H1 (cell line): ENCODE measurements around the gene RAB36. TPM values are rescaled to one million over a fixed set of nuclear protein-coding genes. Genes with fewer than 3 reads are reported as not detected.

Experiments used
- CTCF ChIA-PET: fragments of 300-600 bp; sonication (Branson Sonifier 250); formaldehyde crosslinking; loops from one replicate; lab custom pipeline; 2021; ENCODE audit not compliant: partially characterized antibody; lab: Charles Lee
- POLR2A ChIA-PET: fragments of 300-600 bp; sonication (Branson Sonifier 250); formaldehyde crosslinking; loops from one replicate; lab custom pipeline; 2021; ENCODE audit warnings: inconsistent platforms; ENCODE audit not compliant: partially characterized antibody; lab: Charles Lee
- DNase-seq, 2 experiments: peaks; one replicate each; pipeline versions ENCODE4 v3.0.0 to v3.0.0-alpha.2; 2010 to 2022; ENCODE audit warnings: low spot score in 2 of 2, low read depth in 1 of 2, mixed read lengths in 1 of 2
- FAIRE-seq: peaks from 2 replicates; lab custom pipeline; 2011; peaks lifted over from hg19 to GRCh38; lab: Jason Lieb, UNC
- H2AFZ ChIP-seq: 2 replicates; pipeline ENCODE4 v1.8.1; 2012; ENCODE audit warnings: low read length, inconsistent platforms
- H2AK5ac ChIP-seq: 2 replicates; pipeline ENCODE4 v1.6.1; 2013; ENCODE audit warnings: low read depth, low read length
- H2BK120ac ChIP-seq: replicated peaks from 2 replicates; pipeline ENCODE3; 2013; ENCODE audit warnings: low read depth, low read length, inconsistent platforms
- H2BK12ac ChIP-seq: 2 replicates; pipeline ENCODE4 v1.6.1; 2013; ENCODE audit warnings: low read depth, low read length
- H2BK15ac ChIP-seq: 2 replicates; pipeline ENCODE4 v1.6.1; 2013; ENCODE audit warnings: low read length
- H2BK20ac ChIP-seq: 2 replicates; pipeline ENCODE4 v1.6.1; 2013; ENCODE audit warnings: low read length
- H2BK5ac ChIP-seq: 2 replicates; pipeline ENCODE4 v1.6.1; 2013; ENCODE audit warnings: low read depth, low read length
- H3K14ac ChIP-seq: 2 replicates; pipeline ENCODE4 v1.6.1; 2013; ENCODE audit warnings: inconsistent platforms; ENCODE audit not compliant: insufficient read length
- H3K18ac ChIP-seq: 2 replicates; pipeline ENCODE4 v1.6.1; 2013; ENCODE audit warnings: low read length; ENCODE audit errors: extremely low read depth
- H3K23ac ChIP-seq: 2 replicates; pipeline ENCODE4 v1.6.1; 2013; ENCODE audit warnings: inconsistent platforms; ENCODE audit not compliant: insufficient read length
- H3K23me2 ChIP-seq: 2 replicates; pipeline ENCODE4 v1.6.1; 2013; ENCODE audit warnings: low read depth, low read length
- H3K27ac ChIP-seq: 2 replicates; pipeline ENCODE4 v1.6.1; 2011; ENCODE audit warnings: low read depth, low read length, inconsistent platforms
- H3K27me3 ChIP-seq, 4 experiments: replicated peaks in 1 of 4; 1 replicate in 1 of 4; 2 replicates in 3 of 4; pipeline versions ENCODE4 v1.6.1 to v1.8.1; 2011 to 2013; ENCODE audit warnings: low read length in 3 of 4, mild to moderate bottlenecking in 3 of 4, inconsistent platforms in 2 of 4, mixed read lengths in 2 of 4, moderate library complexity in 1 of 4; ENCODE audit not compliant: control insufficient read depth in 3 of 4, insufficient read depth in 3 of 4; ENCODE audit errors: extremely low read depth in 1 of 4
- H3K36me3 ChIP-seq, 4 experiments: 2 replicates each; pipeline versions ENCODE4 v1.6.1 to v1.8.1; 2011 to 2013; ENCODE audit warnings: mild to moderate bottlenecking in 4 of 4, low read length in 3 of 4, moderate library complexity in 2 of 4, control low read depth in 1 of 4, inconsistent platforms in 1 of 4; ENCODE audit not compliant: insufficient read depth in 4 of 4, control insufficient read depth in 2 of 4
- H3K4ac ChIP-seq: replicated peaks from 2 replicates; pipeline ENCODE3; 2013; ENCODE audit warnings: low read length, low read depth, mixed read lengths, inconsistent platforms; ENCODE audit not compliant: insufficient read length
- H3K4me1 ChIP-seq, 4 experiments: replicated peaks in 1 of 4; 1 replicate in 1 of 4; 2 replicates in 3 of 4; pipeline versions ENCODE4 v1.6.1 to v1.8.1; 2011 to 2013; ENCODE audit warnings: low read length in 3 of 4, inconsistent platforms in 2 of 4, mixed read lengths in 1 of 4; ENCODE audit not compliant: insufficient read depth in 4 of 4, control insufficient read depth in 3 of 4
- H3K4me2 ChIP-seq, 2 experiments: 2 replicates each; pipeline versions ENCODE4 v1.6.1 to v1.8.1; 2011 to 2013; ENCODE audit warnings: low read depth in 2 of 2, low read length in 2 of 2, control low read depth in 1 of 2, inconsistent platforms in 1 of 2, mild to moderate bottlenecking in 1 of 2; ENCODE audit not compliant: insufficient read depth in 1 of 2
- H3K4me3 ChIP-seq, 4 experiments: fragments of 200-600, 300-600 bp in 1 of 4; sonication (generic), shearing (Covaris generic), sonication (Bioruptor Twin) in 1 of 4; 2 replicates each; pipeline versions ENCODE4 v1.5.1 to v1.8.1; 2011 to 2016; ENCODE audit warnings: low read length in 4 of 4, low read depth in 3 of 4, control low read depth in 2 of 4, inconsistent platforms in 2 of 4, mild to moderate bottlenecking in 2 of 4, mixed read lengths in 1 of 4, moderate library complexity in 1 of 4; ENCODE audit not compliant: insufficient read depth in 2 of 4; ENCODE audit errors: extremely low read depth in 1 of 4
- H3K56ac ChIP-seq: replicated peaks from 2 replicates; pipeline ENCODE3; 2013; ENCODE audit warnings: low read depth, mild to moderate bottlenecking, mixed read lengths, low read length, inconsistent platforms; ENCODE audit not compliant: insufficient read length
- H3K79me1 ChIP-seq: 2 replicates; pipeline ENCODE4 v1.6.1; 2013; ENCODE audit warnings: low read depth, low read length, control low read depth
- H3K79me2 ChIP-seq, 2 experiments: 2 replicates each; pipeline versions ENCODE4 v1.6.1 to v1.8.1; 2012 to 2013; ENCODE audit warnings: low read length in 2 of 2, mild to moderate bottlenecking in 2 of 2, inconsistent platforms in 1 of 2; ENCODE audit not compliant: insufficient read depth in 2 of 2, control insufficient read depth in 1 of 2
- H3K9ac ChIP-seq, 4 experiments: replicated peaks in 1 of 4; 1 replicate in 1 of 4; 2 replicates in 3 of 4; pipeline versions ENCODE4 v1.6.1 to v1.8.1; 2011 to 2013; ENCODE audit warnings: low read depth in 3 of 4, low read length in 3 of 4, control low read depth in 2 of 4, mild to moderate bottlenecking in 2 of 4, moderate library complexity in 2 of 4, inconsistent platforms in 1 of 4; ENCODE audit errors: extremely low read depth in 1 of 4
- H3K9me3 ChIP-seq, 2 experiments: 2 replicates each; pipeline versions ENCODE4 v1.6.1 to v1.8.1; 2012 to 2013; ENCODE audit warnings: mild to moderate bottlenecking in 2 of 2, moderate library complexity in 2 of 2, control low read depth in 1 of 2, inconsistent platforms in 1 of 2, low read depth in 1 of 2, low read length in 1 of 2, mixed read lengths in 1 of 2; ENCODE audit not compliant: insufficient read depth in 2 of 2
- H4K20me1 ChIP-seq, 2 experiments: replicated peaks in 1 of 2; 2 replicates each; pipeline versions ENCODE3 to v1.8.1; 2011 to 2013; ENCODE audit warnings: inconsistent platforms in 2 of 2, low read length in 2 of 2, mild to moderate bottlenecking in 1 of 2; ENCODE audit not compliant: insufficient read depth in 2 of 2, control insufficient read depth in 1 of 2
- H4K5ac ChIP-seq: 2 replicates; pipeline ENCODE4 v1.6.1; 2013; ENCODE audit warnings: low read length, low read depth, mixed read lengths, inconsistent platforms; ENCODE audit not compliant: insufficient read length
- H4K8ac ChIP-seq: 2 replicates; pipeline ENCODE4 v1.8.0; 2013; ENCODE audit warnings: mild to moderate bottlenecking, moderate library complexity, low read length, inconsistent platforms; ENCODE audit not compliant: insufficient read depth; ENCODE audit errors: extremely low read depth
- H4K91ac ChIP-seq: replicated peaks from 2 replicates; pipeline ENCODE3; 2013; ENCODE audit warnings: low read length, mixed read lengths, inconsistent platforms; ENCODE audit not compliant: insufficient read length
- BCL11A ChIP-seq, 2 experiments: IDR thresholded peaks; one replicate each; pipeline ENCODE4 v1.6.1; 2011; ENCODE audit warnings: low read depth in 2 of 2, low read length in 2 of 2, mild to moderate bottlenecking in 2 of 2
- CHD1 ChIP-seq: IDR thresholded peaks from 2 replicates; pipeline ENCODE4 v1.6.1; 2012; ENCODE audit warnings: low read depth, low read length, improper control_type of control experiment
- CHD2 ChIP-seq: IDR thresholded peaks from 2 replicates; pipeline ENCODE4 v1.6.1; 2012; ENCODE audit warnings: low read length, improper control_type of control experiment
- CTBP2 ChIP-seq: IDR thresholded peaks from 2 replicates; pipeline ENCODE4 v1.7.0; 2011; ENCODE audit warnings: borderline replicate concordance, mild to moderate bottlenecking, moderate library complexity, mixed read lengths, low read length; ENCODE audit not compliant: insufficient read depth, insufficient read length
- EGR1 ChIP-seq: IDR thresholded peaks from 2 replicates; pipeline ENCODE4 v1.6.1; 2011; ENCODE audit warnings: low read depth, low read length, borderline replicate concordance
- KDM4A ChIP-seq: IDR thresholded peaks from one replicate; pipeline ENCODE4 v1.7.1; 2012; ENCODE audit warnings: low read depth, mild to moderate bottlenecking, moderate library complexity, low read length, inconsistent platforms; ENCODE audit not compliant: severe bottlenecking
- KDM5A ChIP-seq: fragments of 200-600 bp; IDR thresholded peaks from 2 replicates; pipeline ENCODE4 v1.7.1; 2012; ENCODE audit warnings: mild to moderate bottlenecking, low read length, inconsistent platforms, mixed read lengths
- MAFK ChIP-seq: IDR thresholded peaks from 2 replicates; pipeline ENCODE4 v1.6.1; 2012; ENCODE audit warnings: low read depth, mild to moderate bottlenecking, improper control_type of control experiment, low read length
- NRF1 ChIP-seq: IDR thresholded peaks from 2 replicates; pipeline ENCODE4 v1.6.1; 2011; ENCODE audit warnings: mild to moderate bottlenecking, low read depth, low read length, improper control_type of control experiment
- RAD21 ChIP-seq, 2 experiments: IDR thresholded peaks in 1 of 2; conservative IDR thresholded peaks in 1 of 2; 2 replicates each; pipeline ENCODE4 v1.6.1; 2011; ENCODE audit warnings: low read depth in 2 of 2, low read length in 2 of 2, improper control_type of control experiment in 1 of 2, inconsistent platforms in 1 of 2, mild to moderate bottlenecking in 1 of 2, moderate library complexity in 1 of 2
- RFX5 ChIP-seq: IDR thresholded peaks from 2 replicates; pipeline ENCODE4 v1.6.1; 2011; ENCODE audit warnings: low read depth, low read length, improper control_type of control experiment, borderline replicate concordance
- SP2 ChIP-seq: IDR thresholded peaks from 2 replicates; pipeline ENCODE4 v1.6.1; 2012; ENCODE audit warnings: mild to moderate bottlenecking, low read length, inconsistent platforms
- SRF ChIP-seq: IDR thresholded peaks from 2 replicates; pipeline ENCODE4 v1.6.1; 2011; ENCODE audit warnings: mild to moderate bottlenecking, low read depth, low read length, moderate library complexity
- TAF1 ChIP-seq: IDR thresholded peaks from 2 replicates; pipeline ENCODE4 v1.6.1; 2011; ENCODE audit warnings: mild to moderate bottlenecking, low read depth, low read length
- YY1 ChIP-seq: IDR thresholded peaks from 2 replicates; pipeline ENCODE4 v1.6.1; 2011; ENCODE audit warnings: low read depth, mild to moderate bottlenecking, low read length
- WGBS, 2 experiments: shearing (Covaris generic) in 1 of 2; methylation state at CpG; one replicate each; pipeline versions ENCODE4 v1.1.6 to v1.1.7; 2013 to 2015; ENCODE audit warnings: low lambda C conversion rate in 2 of 2, mixed read lengths in 2 of 2, inconsistent platforms in 1 of 2, low coverage in 1 of 2, missing lambda C conversion rate in 1 of 2; ENCODE audit not compliant: insufficient replicate concordance in 2 of 2, insufficient coverage in 1 of 2, insufficient read length in 1 of 2; ENCODE audit errors: extremely low coverage in 1 of 2, missing lambda C conversion rate in 1 of 2; 5-methylcytosine and 5-hydroxymethylcytosine counted together
- polyA plus RNA-seq, 7 experiments: library from polyadenylated mRNA; depleted of rRNA in 3 of 7; stranded (reverse) in 5 of 7; unstranded in 2 of 7; fragments of >200 nt in 5 of 7; fragments of 200-250 nt in 2 of 7; gene quantifications; 1 replicate in 5 of 7; 2 replicates in 1 of 7; 4 replicates in 1 of 7; pipeline versions ENCODE4 v1.2.1 to v1.2.3, GENCODE V29; 2011 to 2013; ENCODE audit warnings: missing spikeins in 2 of 7, mixed read lengths in 2 of 7
- total RNA-seq: library from RNA; stranded (reverse); fragmentation: NEBNext Ultra II Directional; extraction: Animal tissue kit (Norgen Biotek cat#: 25700); gene quantifications from 2 replicates; pipeline ENCODE4 v1.2.1, GENCODE V29; 2021

Gene RAB36
- total and polyA plus RNA-seq, 2 of the 8 experiments (the other 6 are each of a cell fraction or from before 2014, with no cell fraction given) = 1.0 to 1.5 TPM

DNA sequence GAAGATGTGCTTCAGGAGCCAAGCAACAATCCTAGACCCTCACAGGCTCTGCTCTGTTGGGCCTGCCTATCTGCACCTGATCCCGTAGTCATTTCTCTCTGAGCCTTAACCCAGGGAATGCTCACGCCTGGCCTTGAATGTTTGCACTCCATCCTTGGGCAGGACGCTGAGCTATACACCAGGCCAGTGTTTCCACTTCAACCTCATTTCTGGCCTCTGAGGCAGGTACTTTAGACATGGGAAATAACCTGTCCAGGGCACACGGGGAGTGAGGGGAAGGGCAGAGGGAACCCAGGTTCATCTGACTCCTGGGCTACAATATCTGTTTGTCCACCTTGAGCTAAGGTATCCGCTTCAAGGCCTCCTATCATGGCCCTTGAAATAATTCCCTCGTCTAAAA is 13.3 kb upstream of the RAB36 start:
- Histone ChIP-seq H2AK5ac (no peak overlapping the region), H2BK12ac (no peak overlapping the region), H2BK120ac (no peak overlapping the region), H3K4ac (no peak overlapping the region), H3K27ac (no peak overlapping the region), H3K27me3 (peaks cover 0 to 5% (median 1%) of the 10 kb centered on the region in 4 experiments; a peak in 2 of 7 replicates), H4K8ac (no peak overlapping the region), H2BK15ac (no peak overlapping the region), H3K23me2 (no peaks in the 10 kb centered on the region), H3K23ac (no peak overlapping the region), H3K9me3 (no peaks in the 10 kb centered on the region), H3K18ac (no peak overlapping the region), H2BK20ac (no peak overlapping the region), H3K14ac (no peak overlapping the region), H2BK5ac (no peak overlapping the region), H3K9ac (no peak overlapping the region), H3K4me2 (no peak overlapping the region), H3K56ac (no peak overlapping the region), H4K20me1 (no peaks in the 10 kb centered on the region), H3K4me3 (no peak overlapping the region), H3K4me1 (peaks cover 0 to 6% (median 2%) of the 10 kb centered on the region in 4 experiments; a peak in 3 of 7 replicates), H3K79me2 (no peaks in the 10 kb centered on the region), H2AFZ (no peak overlapping the region), H3K36me3 (no peaks in the 10 kb centered on the region), H4K91ac (no peak overlapping the region), H4K5ac (no peak overlapping the region), H3K79me1 (no peaks in the 10 kb centered on the region)
- FAIRE-seq (no peak), DNase-seq (no peak)
- CTCF ChIA-PET = interaction anchor here (0.5 to 24.3 kb wide), 9 partner anchors 10 to 669 kb away, joined by 3 to 384 read pairs (median 4); partner anchors contain the start of gene RSPH14
- 89% methylated on average over 6 of the region's 6 CpGs; no CpG with 5 or more reads in 1 of the 2 experiments for WGBS, 2 experiments
- POLR2A ChIA-PET = no interaction called here
- TF ChIP-seq YY1 = no peak
- no peak for TF ChIP-seq RFX5
- no peak for TF ChIP-seq RAD21 (IDR thresholded peaks at IDR 0.05 in 1 of 2, conservative IDR thresholded peaks at IDR 0.05 in 1 of 2; ENCODE audit: low read depth in 2 of 2, low read length in 2 of 2)
- no peak for TF ChIP-seq KDM4A
- TF ChIP-seq EGR1 = no peak
- no peak for TF ChIP-seq MAFK
- no peak for TF ChIP-seq SRF
- TF ChIP-seq CTBP2 = no peak
- no peak for TF ChIP-seq CHD2
- no peak for TF ChIP-seq KDM5A
- no peak for TF ChIP-seq BCL11A (IDR thresholded peaks at IDR 0.05; ENCODE audit: low read depth in 2 of 2, low read length in 2 of 2)
- TF ChIP-seq SP2 = no peak
- no peak for TF ChIP-seq NRF1
- TF ChIP-seq CHD1 = no peak
- no peak for TF ChIP-seq TAF1
